Activated CD4-positive, alpha-beta T cell treated with anti-CD3 and anti-CD28 coated beads for 4 hours (primary cell): ENCODE data around the gene TNS2.

Source experiments
- DNase-seq, 2 donors: peaks; one replicate each; pipeline ENCODE4 v3.0.0-alpha.2; 2020

Gene TNS2

DNA sequence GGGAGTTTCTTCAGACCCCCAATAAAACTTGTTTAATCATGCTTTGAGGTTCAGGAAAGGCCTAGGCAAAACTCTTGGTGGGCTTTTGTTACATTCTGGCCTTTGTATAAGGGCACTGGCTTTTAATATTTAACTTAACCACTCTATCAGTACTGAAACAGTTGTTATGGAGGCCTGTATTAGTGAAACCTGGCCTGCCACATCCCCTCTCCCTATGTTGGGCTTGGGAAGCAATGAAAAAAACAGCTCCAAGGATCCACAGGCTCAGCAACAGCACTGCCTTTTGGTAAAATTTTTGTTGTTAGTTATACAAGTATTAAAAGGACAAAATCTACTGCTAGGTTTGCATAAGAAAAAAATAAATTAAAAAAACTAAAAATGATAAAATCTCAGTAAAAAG is 64.1 kb downstream of the TNS2 start:
- no peak for DNase-seq
